ENCODE data around the gene SLC51B.

DNA sequence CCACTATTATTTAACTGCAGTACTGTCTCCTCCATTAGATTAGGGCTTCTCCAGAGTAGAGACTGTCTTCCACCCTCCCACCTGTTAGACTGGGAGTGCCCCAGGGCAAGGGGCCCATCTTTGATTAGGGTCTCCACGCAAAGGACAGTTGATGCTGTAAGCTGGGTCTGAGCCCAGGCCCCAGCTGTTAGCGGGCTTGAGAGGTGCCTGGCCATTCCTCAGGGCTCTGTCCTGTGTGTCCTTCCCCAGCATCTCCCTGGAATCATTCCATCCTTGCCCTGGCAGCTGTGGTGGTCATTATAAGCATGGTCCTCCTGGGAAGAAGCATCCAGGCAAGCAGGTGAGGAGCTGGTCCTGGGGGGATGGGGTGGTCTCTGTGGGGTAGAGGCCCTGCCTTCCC, 6.1 kb downstream of the SLC51B start:
- TF ChIP-seq POLR2A (IDR thresholded peaks at IDR 0.05) = no peak
- TF ChIP-seq, protein P1, sequence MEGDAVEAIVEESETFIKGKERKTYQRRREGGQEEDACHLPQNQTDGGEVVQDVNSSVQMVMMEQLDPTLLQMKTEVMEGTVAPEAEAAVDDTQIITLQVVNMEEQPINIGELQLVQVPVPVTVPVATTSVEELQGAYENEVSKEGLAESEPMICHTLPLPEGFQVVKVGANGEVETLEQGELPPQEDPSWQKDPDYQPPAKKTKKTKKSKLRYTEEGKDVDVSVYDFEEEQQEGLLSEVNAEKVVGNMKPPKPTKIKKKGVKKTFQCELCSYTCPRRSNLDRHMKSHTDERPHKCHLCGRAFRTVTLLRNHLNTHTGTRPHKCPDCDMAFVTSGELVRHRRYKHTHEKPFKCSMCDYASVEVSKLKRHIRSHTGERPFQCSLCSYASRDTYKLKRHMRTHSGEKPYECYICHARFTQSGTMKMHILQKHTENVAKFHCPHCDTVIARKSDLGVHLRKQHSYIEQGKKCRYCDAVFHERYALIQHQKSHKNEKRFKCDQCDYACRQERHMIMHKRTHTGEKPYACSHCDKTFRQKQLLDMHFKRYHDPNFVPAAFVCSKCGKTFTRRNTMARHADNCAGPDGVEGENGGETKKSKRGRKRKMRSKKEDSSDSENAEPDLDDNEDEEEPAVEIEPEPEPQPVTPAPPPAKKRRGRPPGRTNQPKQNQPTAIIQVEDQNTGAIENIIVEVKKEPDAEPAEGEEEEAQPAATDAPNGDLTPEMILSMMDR (IDR thresholded peaks at IDR 0.05) = no peak

All from right lobe of liver (tissue), 4 donors.